GM12878 (cell line): ENCODE measurements around the gene SEMA5B.

Source experiments
- ASH2L ChIP-seq: fragments of 300-600, 200-600 bp; sonication (generic); IDR thresholded peaks from 2 replicates; pipeline ENCODE4 v1.6.1; 2017; ENCODE audit warnings: low read depth, mild to moderate bottlenecking, borderline replicate concordance
- CEBPZ ChIP-seq: fragments of 150-350 bp; IDR thresholded peaks from 2 replicates; pipeline ENCODE4 v1.6.1; 2016; ENCODE audit warnings: low read depth, low read length
- CREB1 ChIP-seq: IDR thresholded peaks from 2 replicates; pipeline ENCODE4 v1.6.1; 2012; ENCODE audit warnings: low read depth, mild to moderate bottlenecking, inconsistent platforms
- CTCF ChIP-seq, 3 experiments: IDR thresholded peaks in 2 of 3; conservative IDR thresholded peaks in 1 of 3; 2 replicates each; pipeline ENCODE4 v1.5.1; 2011; ENCODE audit warnings: low read depth in 3 of 3, low read length in 3 of 3, mild to moderate bottlenecking in 3 of 3, control low read depth in 2 of 3, moderate library complexity in 2 of 3, inconsistent platforms in 1 of 3, mixed read lengths in 1 of 3; ENCODE audit not compliant: control insufficient read depth in 2 of 3, insufficient read depth in 1 of 3; ENCODE audit errors: extremely low read depth in 1 of 3
- EZH2 ChIP-seq: IDR thresholded peaks from 2 replicates; pipeline ENCODE4 v1.6.1; 2012; ENCODE audit warnings: low read depth, mild to moderate bottlenecking, control low read depth, inconsistent platforms, low read length, borderline replicate concordance; ENCODE audit not compliant: control insufficient read depth
- IKZF1 ChIP-seq: fragments of 450-650 bp; conservative IDR thresholded peaks from 2 replicates; pipeline ENCODE4 v1.6.1; 2017; ENCODE audit warnings: antibody characterized with exemption, mild to moderate bottlenecking
- MTA2 ChIP-seq: fragments of 450-650 bp; IDR thresholded peaks from 2 replicates; pipeline ENCODE4 v1.6.1; 2016; ENCODE audit warnings: low read depth, mild to moderate bottlenecking, moderate library complexity
- POLR2A ChIP-seq: IDR thresholded peaks from 2 replicates; pipeline ENCODE4 v1.6.1; 2011; ENCODE audit warnings: low read depth, mild to moderate bottlenecking, low read length
- YY1 ChIP-seq: IDR thresholded peaks from 2 replicates; pipeline ENCODE4 v1.6.1; 2011; ENCODE audit warnings: low read depth, mild to moderate bottlenecking, low read length
- ZNF622 ChIP-seq: fragments of 450-650 bp; IDR thresholded peaks from 2 replicates; pipeline ENCODE4 v1.6.1; 2017; ENCODE audit warnings: mild to moderate bottlenecking, inconsistent platforms
- ZZZ3 ChIP-seq: IDR thresholded peaks from 2 replicates; pipeline ENCODE4 v1.6.1; 2011; ENCODE audit warnings: low read depth; ENCODE audit not compliant: control insufficient read depth, insufficient read length

- TF ChIP-seq CTCF (IDR thresholded peaks at IDR 0.05 in 2 of 3, conservative IDR thresholded peaks at IDR 0.05 in 1 of 3; ENCODE audit: control insufficient read depth in 2 of 3, extremely low read depth in 1 of 3, insufficient read depth in 1 of 3, low read depth in 3 of 3, low read length in 3 of 3) (no peak), YY1 (no peak), EZH2 (no peak), POLR2A (no peak), IKZF1 (no peak), ZZZ3 (no peak), CEBPZ (no peak), MTA2 (no peak), CREB1 (no peak), ASH2L (no peak), ZNF622 (no peak)
Observed at GRCh38 chr3:122886946-122887345, 140.6 kb downstream of the SEMA5B start.
